NCI-H82 treated with DMSO at 0.1 percent for 48 hours (cell line): ENCODE measurements around the gene FAM120C.

Experiments
- DNase-seq: peaks from one replicate; lab custom pipeline; 2025; ENCODE audit not compliant: unreplicated experiment; lab: John Stamatoyannopoulos, UW

Gene FAM120C, protein sequence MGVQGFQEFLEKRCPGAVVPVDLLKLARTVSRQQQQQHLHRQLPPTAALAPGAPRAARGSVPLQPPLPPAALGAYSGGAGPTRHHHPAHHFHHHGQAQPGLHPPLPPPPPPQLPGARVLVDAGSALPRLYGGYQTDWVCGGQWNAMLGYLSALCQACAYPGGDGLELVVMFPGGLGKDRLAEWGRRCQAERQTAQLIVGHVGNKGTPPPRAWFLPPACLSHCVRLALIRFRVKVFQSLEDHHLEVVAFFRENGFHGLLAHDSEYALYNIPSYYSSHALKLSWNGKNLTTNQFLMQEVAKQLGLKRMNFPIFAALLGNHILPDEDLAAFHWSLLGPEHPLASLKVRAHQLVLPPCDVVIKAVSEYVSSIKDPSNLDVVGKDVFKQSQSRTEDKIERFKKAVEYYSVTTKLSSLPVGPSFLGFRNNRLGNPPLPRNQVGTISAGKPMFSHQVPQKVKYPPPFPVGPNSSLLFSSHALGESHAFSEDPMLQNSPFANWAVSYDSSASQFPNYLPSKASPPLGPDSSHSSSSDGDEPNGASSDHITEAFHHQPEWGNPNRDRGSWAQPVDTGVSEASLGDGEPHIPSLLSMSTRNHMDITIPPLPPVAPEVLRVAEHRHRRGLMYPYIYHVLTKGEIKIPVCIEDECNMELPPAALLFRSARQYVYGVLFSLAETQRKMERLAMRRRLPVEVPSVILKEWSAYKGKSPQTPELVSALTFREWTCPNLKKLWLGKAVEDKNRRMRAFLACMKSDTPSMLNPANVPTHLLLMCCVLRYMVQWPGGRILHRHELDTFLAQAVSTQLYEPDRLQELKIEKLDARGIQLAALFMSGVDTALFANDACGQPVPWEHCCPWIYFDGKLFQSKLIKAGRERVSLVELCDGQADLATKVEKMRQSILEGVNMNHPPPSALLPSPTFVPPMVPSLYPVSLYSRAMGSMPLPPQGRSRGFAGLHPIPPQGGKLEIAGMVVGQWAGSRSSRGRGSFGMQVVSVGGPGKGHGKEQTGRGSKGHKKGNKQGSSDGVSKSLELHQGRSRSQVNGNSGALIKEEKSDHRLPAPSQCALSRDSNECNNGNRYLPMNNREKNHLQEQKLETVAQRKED

DNA sequence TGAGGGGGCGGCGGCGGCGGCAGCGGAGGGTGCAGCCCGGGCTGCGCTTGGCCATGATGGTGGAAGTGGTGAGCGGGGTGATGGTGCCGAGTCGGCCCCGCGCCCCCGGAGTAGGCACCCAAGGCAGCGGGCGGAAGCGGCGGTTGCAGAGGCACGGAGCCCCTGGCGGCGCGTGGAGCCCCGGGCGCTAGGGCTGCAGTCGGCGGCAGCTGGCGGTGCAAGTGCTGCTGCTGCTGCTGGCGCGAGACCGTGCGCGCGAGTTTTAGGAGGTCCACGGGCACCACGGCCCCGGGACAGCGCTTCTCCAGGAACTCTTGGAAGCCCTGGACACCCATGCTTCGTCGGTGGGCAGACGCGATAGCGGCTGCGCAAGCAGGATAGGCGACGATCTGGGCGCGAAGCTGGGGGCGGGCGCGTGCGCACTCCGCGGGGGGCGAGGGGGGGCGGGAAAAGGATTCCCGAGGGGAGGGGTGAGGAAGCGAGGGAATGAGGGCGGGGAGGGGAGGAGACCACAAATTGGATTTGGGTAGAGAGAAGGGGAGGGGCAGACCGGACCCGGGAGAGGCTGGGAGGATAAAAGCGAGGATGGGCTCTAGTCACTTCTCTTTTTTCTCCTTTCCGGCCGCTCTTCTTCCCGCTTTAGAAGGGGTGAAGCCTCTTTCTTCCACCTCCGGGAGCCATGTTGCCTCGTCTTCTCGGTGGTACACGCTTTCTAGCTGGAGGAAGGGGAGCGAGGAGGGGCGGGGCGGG is at the start of gene FAM120C:
TSS of gene FAM120C (minus strand) at position 391 of the 750 bp plus-strand sequence. CDS start at position 335, 56 bp downstream.
- peak; percentile 68 for DNase-seq

DNA sequence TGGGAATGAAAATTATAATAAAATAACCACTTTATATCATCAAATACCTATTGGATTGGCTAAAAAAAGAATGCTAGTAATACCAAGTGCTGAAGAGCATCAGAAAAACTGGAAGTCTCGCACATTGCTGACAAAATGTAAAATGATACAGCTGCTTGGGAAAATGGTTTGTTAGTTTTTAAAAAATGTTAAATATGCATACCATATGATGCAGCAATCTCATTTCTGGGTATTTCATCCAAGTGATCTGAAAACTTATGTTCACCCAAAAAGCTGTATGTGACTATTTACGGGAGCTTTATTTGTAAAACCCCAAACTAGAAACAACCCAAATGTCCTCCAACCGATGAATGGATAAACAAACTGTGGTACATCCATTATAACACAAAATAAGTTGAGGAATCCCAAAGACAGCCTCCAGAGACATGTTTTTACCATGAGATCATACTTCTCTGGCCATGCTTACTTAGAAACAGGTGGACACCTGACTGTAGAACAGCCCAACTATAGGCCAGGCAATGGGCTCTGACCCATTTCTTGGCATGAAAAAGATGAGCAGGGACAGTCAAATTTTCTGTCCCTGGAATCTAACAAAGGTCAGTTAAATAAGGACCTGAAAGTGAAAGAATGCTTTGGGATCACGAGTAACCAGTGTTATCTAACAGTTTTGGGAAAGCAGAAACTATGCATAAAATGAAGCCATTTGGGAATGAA is 47.5 kb upstream of the FAM120C start:
- no peak for DNase-seq

DNA sequence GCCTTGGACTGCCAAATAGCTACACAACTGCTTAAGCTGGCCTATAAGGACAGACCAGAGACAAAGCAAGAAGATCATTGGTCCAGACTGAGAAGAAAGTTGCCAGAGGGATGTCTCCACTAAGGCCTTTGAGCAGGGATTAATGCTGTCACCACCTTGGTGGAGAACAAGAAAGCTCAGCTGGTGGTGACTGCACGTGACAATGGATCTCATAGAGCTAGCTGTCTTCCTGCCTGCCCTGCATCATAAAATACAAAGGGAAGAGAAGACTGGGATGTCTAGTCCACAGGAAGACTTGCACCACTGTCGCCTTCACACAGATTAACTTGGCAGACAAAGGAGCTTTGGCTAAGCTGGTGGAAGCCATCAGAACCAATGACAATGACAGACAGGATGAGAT is 40.5 kb upstream of the FAM120C start:
- DNase-seq: peak; percentile 10

DNA sequence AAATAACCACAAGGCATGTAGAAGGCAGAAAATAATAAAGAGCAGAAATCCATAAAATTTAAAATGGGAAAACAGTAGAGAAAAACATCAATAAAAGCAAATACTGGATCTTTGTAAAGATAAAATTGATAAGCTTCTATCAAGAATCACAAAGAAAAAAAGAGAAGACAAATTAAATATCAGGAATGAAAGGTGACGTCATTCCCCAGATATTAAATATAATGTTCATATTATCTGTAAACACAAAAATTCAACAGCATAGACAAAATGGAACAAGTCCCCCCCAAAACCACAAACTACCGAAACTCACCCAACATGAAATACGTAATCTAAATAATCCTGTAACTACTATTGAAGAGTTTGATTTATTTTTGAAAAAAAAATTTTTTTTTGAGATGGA is 30.5 kb upstream of the FAM120C start:
- no peak for DNase-seq

DNA sequence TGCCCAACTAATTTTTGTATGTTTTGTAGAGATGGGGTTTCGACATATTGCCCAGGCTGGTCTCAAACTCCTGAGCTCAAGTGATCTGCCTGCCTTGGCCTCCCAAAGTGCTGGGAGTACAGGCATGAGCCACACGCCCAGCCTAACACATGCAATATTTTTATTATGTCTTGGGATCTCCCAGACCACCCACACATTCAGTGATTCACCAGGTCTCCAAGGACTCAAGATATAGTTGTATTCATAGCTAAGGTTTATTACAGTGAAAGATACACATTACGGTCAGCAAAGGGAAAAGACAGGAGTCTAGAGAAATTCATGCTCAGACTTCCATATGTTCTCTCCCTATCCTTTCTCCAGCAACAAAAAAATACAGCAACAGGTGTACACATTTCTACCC is 25.5 kb upstream of the FAM120C start:
- no peak for DNase-seq

DNA sequence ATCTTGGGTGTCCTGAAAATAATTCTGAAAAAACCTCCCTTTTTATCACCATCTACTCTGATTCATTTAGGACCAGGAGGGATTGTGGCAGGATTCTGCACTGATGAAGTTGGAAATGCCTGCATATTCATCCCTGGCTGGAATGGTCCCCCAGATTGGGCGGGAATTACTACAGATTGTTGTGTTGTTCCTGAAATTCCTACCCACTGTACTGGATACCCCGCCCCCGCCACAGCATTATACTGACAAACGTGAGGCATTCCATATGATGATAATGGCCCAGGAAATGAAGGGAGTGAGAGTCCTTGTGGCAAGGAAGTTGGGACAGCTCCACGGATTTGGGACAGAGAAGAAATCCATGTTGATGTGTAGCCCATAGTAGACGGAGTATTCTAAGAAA is 15.2 kb upstream of the FAM120C start:
- DNase-seq: no peak

DNA sequence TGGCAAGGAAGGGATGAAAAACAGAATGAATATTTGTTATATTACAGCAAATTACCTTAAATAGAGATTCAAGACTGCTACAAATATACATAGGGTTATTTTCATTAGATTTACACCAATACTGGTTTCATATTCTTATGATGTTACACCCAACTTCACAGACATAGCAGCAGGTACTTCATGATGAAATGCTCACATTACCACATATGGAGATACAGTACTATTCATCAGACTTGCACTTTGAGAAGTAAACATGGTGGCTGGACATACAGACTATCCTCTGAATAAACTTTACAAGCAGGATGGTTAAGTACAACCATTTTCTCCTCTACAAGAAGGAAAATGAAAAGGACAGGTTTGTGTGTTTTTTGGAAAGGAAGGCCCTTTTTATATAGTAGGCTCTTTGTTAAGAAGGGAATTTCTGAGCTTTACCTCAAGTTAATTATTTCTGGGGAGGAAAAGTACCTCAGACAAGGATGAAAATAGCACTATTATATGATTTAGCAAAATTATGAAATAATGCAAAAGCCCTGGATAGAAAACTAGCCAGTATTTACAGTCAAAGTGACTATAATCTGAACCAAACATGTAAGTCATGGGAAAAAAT is 12.0 kb upstream of the FAM120C start:
- DNase-seq: no peak

DNA sequence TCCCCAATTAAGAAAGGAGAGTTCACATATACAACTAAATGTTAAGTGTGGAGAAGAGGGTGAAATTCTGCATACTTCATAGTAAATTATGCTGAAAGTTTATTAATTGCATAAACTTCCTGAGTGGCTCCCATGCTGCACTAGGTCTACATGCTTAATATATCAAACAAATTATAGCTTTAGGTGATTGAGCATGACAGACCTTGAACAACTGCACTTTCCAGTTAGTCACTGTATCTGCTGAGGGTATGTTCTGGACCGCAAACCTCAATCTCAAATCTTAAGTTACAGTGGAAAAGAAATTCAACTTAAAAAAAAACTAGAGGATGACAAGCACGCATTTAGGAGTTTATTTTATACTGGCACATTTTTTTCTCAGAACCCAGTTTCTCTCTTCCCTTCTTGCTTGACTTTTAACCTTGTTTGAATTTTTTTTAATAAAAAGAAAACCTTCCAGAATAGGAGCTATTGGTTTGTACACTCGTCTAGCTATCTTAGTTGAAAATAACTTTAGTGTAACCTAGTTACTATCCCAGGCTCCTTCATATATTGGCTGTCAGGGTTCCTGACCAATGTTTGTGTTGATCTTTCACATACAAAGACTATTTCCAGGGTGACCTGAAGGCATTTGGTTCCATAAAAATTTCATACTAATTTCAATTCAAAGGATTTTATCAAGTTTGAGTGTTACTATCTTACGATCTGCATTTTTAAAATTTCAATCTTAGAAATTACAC is 10.2 kb upstream of the FAM120C start:
- no peak for DNase-seq

DNA sequence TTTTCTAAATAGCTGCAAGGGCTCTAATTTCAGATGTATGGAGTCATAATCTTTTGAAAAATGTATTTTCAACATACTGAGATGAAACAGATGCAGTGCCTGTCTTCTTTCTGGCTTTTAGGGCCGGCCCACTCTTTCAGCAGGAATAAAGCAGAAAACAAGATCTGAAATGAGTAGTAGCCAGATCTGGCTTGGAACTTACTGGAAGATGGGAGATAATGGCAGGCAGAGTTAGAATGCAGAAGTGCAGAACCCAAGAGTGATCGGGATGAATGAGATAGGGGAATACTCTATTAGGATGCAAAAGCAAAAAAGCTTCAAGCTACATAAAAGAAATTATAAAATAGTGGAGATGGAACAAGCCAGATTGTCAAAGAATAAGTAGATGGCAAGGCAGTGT is 1.4 kb upstream of the FAM120C start:
- no peak for DNase-seq

DNA sequence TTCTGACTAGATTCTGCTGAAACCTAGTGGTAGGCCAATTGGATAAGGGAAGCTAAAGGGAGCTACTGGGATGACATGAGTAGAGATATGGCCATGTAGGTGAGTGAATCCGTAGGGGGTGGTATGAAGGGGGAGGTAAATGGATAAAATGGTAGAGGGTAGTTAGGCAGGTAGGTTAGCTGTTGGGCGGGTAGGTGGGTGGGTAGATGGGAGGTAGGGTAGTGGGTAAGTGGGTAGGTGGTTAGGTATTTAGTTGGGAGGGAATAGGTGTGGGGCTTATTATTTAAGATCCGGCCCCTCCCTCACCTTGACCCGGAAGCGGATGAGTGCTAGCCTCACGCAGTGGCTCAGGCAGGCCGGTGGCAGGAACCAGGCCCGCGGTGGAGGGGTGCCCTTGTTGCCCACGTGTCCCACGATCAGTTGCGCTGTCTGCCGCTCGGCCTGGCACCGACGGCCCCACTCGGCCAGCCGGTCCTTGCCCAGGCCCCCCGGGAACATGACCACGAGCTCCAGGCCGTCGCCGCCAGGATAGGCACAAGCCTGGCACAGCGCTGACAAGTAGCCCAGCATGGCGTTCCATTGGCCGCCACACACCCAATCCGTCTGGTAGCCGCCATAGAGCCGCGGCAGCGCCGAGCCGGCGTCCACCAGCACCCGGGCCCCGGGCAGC is 725 bp downstream of the FAM120C start:
- no peak for DNase-seq

DNA sequence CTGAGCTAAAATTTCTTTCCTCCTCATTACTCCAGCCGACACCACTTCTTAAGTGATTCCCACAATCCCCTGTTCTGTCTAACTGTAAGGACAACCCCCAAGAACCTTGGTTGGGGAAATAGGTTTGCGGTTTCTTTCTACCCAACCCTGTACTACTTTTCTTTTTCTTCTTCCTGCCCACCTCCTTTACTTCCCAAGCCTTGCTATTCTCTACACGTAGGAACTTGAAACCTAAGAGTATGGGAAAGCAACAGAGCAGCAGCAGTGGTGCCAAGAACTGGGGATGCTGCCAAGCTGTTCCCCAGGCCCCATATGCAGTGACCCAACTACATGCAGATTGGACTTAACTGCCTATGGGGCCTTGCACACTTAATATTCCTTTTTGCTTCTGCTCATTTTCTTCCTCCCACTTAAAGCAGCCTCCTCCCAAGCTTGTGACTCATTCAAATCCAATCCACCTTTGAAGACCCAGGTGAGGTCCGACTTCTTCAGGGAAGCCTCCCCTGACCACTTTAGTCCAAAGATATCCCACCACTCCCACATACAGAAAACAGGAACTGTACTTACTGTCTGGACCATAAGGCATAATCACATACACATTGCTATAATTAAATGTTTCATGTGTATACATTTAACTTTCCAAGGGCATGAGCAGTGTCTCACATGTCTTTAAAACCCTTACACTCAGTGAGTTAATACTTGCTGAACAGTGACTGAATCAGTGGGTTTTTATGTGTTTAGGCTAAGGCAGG is 1.7 kb downstream of the FAM120C start:
- no peak for DNase-seq

DNA sequence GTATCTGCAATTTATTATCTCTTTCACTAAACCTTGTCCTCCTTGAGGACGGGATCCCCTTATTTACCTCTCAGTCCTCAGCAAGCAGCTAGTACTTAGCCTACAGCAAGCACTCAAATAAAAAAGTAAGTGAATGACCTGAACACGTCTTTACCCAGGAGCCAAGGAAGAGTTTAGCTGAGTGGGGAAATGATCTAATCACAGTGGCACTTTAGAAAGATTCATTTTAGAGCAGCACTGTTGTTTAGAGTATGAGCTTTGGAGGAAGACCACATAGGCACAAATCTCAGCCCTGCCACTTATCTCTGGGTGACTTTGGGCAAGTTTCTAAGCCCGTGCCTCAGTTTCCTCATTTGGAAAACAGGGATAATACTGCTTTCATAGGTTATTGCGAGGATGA is 2.7 kb downstream of the FAM120C start:
- no peak for DNase-seq

DNA sequence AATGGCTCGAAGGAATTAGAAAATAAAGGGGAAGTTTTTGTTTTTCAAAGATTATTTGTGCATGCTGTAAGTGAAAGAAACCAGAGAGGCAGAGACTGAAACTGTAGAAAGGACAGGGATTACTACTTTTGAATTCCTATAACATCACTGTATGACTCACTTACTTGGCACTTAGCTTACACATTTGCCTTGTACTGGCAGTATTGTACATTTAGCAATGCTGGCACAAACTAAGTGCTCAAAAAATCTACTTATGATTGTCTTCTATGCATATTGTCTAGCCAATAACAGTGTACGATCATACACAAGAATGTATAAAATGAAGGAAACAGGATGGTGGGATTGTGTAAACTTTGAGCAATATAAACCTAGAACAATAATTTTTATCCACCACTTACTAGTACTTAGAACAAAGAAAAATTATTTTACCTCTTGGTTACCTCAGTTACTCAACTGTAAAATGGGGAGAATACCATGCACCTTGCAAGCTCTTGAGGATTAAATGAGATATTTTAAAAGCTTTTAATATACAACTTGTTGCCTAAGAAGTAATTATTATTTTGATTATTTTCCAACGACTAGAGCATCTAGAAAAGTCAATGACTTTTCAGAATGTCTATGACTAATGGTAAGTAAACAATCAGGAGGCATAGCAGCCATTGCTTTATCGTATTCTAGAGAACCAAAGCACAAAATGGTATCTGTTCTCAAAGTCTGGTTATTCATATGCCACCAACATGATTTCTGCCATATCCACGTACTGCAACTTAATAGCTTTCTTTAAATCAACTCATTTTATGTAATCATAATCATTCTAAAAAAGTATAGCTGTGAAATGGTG is 4.7 kb downstream of the FAM120C start:
- DNase-seq: no peak

DNA sequence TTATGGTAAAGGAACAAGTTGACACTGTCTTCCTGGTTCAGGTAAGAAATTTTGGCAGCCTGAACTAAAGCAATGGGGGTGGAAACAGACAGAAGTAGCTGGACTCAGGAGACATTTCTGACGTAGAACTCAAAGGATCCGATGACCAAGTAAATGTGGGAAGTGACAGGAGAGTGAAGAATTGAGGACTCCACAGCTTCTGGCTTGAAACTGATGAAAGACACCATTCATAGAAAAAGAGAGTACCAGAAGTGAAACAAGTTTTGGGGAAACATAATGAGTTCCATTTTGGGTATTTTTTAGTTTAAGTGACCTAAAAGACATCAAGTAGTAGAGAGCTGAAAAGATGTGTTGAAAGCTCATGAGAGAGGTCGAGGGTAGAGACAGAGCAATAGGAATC is 5.7 kb downstream of the FAM120C start:
- DNase-seq: no peak

DNA sequence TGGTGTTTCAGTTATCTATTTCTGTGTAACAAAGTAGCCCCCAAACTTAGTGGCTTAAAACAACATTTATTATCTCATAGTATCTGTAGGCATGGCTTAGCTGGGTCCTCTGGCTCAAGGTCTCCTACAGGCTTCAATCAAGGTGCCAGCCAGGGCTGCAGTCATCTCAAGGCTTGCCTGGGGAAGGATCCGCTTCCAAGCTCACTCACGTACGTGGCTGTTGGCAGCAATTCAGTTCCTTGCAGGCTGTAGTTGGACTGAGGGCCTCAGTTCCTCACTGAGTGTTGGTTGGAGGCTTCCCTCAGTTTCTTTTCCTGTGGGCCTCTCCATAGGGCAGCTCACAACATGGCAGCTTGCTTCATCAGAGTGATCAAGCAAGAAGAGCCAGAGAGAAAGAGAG is 9.3 kb downstream of the FAM120C start:
- DNase-seq: no peak

DNA sequence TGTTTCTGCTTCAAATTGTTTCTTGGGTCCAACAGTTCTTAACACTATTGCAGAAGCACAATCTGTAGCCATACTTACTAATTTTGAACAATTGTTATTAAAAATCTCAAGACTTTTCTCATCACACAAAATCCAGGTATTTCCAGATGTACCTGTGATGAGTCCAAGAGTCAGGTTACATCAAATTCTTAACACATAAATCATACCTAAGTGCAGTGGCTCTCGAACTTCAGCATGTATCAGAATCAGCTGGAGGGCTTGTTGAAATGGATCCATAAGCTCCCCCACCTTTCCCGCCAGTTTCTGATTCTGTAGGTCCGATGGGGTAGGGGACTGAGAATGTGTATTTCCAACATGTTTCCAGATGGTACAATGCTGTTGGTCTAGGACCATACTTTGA is 10.6 kb downstream of the FAM120C start:
- DNase-seq: no peak
